Neural crest cell (in vitro differentiated cells): ENCODE results near the gene CLTCL1. TPM values are rescaled to one million over a fixed set of nuclear protein-coding genes. Genes with fewer than 3 reads are reported as not detected.
"Not testable (repeated sequence)": the region's sequence is repeated elsewhere in the genome, so short reads cannot be mapped to it uniquely, and the experiment has no call there.

ENCODE experiments used
- DNase-seq: peaks from one replicate; pipeline ENCODE4 v3.0.0; 2021; ENCODE audit warnings: low read depth, mixed read lengths, low spot score
- H3K27ac Mint-ChIP-seq: one replicate; pipeline ENCODE4 v1.8.0; 2021; ENCODE audit warnings: mild to moderate bottlenecking, mixed read lengths; ENCODE audit not compliant: unreplicated experiment
- H3K27me3 Mint-ChIP-seq: 2 replicates; pipeline ENCODE4 v1.8.0; 2021; ENCODE audit warnings: low read depth, mild to moderate bottlenecking, mixed read lengths
- H3K36me3 Mint-ChIP-seq: 2 replicates; pipeline ENCODE4 v1.8.0; 2021; ENCODE audit warnings: low read depth, mild to moderate bottlenecking, mixed read lengths
- H3K4me1 Mint-ChIP-seq: 2 replicates; pipeline ENCODE4 v1.8.0; 2021; ENCODE audit warnings: mixed read lengths
- H3K4me3 Mint-ChIP-seq: one replicate; pipeline ENCODE4 v1.8.0; 2021; ENCODE audit warnings: mild to moderate bottlenecking, mixed read lengths
- H3K9me3 Mint-ChIP-seq: 2 replicates; pipeline ENCODE4 v1.8.0; 2021; ENCODE audit warnings: mixed read lengths
- total RNA-seq: library from RNA; stranded (reverse); gene quantifications from 2 replicates; pipeline ENCODE4 v1.2.1, GENCODE V29; 2021
- TF ChIP-seq, protein P1 (sequence below): fragments of 200-600 bp; sonication (generic); conservative IDR thresholded peaks from 2 replicates; pipeline ENCODE4 v1.5.0; 2021; ENCODE audit warnings: antibody characterized with exemption, mild to moderate bottlenecking

The CLTCL1 gene
- total RNA-seq, 1 donor from 2014 or later: 7.2 TPM

DNA sequence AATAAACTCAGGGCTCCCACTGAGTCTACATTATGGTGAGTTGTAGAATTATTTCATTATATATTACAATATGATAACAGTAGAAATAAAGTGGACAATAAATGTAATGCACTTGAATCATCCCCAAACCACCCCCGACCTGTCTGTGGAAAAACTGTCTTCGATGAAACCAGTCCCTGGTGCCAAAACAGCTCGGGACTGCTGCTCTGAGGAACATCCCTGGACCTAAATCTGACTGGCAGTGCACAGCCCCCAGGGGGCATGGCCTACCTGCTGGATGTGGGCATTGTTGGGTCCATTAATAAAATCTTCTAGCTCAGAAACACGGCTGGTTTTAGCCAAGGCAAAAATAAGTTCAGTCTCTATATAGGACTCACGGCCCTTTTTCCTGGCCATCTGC, 83.6 kb downstream of the CLTCL1 start:
- Mint-ChIP-seq H3K27ac (no peak overlapping the region), H3K27me3 (no peaks in the 10 kb centered on the region), H3K4me3 (no peak overlapping the region), H3K9me3 (no peaks in the 10 kb centered on the region), H3K36me3 (peaks cover under 1% of the 10 kb centered on the region), H3K4me1 (no peaks in the 10 kb centered on the region)
- no peak for DNase-seq
- TF ChIP-seq, protein P1, sequence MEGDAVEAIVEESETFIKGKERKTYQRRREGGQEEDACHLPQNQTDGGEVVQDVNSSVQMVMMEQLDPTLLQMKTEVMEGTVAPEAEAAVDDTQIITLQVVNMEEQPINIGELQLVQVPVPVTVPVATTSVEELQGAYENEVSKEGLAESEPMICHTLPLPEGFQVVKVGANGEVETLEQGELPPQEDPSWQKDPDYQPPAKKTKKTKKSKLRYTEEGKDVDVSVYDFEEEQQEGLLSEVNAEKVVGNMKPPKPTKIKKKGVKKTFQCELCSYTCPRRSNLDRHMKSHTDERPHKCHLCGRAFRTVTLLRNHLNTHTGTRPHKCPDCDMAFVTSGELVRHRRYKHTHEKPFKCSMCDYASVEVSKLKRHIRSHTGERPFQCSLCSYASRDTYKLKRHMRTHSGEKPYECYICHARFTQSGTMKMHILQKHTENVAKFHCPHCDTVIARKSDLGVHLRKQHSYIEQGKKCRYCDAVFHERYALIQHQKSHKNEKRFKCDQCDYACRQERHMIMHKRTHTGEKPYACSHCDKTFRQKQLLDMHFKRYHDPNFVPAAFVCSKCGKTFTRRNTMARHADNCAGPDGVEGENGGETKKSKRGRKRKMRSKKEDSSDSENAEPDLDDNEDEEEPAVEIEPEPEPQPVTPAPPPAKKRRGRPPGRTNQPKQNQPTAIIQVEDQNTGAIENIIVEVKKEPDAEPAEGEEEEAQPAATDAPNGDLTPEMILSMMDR: no peak

DNA sequence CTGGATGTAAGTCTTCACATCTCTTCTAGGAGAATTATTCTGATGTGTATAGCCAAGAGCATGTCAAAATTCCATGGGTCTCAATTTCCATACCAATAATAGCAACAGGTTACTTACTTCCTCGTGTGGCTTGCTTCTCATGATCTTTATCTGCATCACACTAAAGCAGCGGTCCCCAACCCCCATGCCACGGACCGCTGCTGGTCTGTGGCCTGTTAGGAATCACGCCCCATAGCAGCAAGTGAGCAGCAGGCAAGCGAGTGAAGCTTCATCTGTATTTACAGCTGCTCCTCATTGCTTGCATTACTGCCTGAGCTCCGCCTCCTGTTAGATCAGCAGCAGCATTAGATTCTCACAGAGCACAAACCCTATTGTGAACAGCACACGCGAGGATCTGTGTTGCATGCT, 84.1 kb downstream of the CLTCL1 start:
- Mint-ChIP-seq H3K4me3 (no peak overlapping the region), H3K4me1 (no peaks in the 10 kb centered on the region), H3K36me3 (peaks cover 4% of the 10 kb centered on the region), H3K27me3 (no peaks in the 10 kb centered on the region), H3K27ac (no peak overlapping the region), H3K9me3 (peaks cover 3% of the 10 kb centered on the region)
- DNase-seq: no peak
- TF ChIP-seq, protein P1: no peak

DNA sequence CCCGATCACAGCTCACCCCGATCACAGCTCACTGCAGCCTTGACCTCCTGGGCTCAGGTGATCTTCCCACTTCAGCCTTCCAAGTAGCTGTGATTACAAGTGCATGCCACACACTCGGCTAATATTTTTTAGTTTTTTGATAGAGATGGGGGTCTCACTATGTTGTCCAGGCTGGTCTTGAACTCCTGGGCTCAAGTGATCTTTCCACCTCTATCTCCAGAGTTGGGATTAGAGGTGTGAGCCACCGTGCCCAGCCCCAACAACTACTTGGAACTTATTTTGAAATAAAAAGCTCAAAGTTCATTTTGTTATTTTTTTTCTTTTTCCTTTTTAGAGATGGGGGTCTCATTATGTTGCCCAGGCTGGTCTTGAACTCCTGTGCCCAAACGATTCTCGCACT, 85.2 kb downstream of the CLTCL1 start:
- TF ChIP-seq, protein P1: no peak
- Mint-ChIP-seq H3K36me3 (peaks cover 4% of the 10 kb centered on the region), H3K27me3 (no peaks in the 10 kb centered on the region), H3K27ac (no peak overlapping the region), H3K4me3 (no peak overlapping the region), H3K4me1 (no peaks in the 10 kb centered on the region), H3K9me3 (peaks cover 3% of the 10 kb centered on the region)
- no peak for DNase-seq

DNA sequence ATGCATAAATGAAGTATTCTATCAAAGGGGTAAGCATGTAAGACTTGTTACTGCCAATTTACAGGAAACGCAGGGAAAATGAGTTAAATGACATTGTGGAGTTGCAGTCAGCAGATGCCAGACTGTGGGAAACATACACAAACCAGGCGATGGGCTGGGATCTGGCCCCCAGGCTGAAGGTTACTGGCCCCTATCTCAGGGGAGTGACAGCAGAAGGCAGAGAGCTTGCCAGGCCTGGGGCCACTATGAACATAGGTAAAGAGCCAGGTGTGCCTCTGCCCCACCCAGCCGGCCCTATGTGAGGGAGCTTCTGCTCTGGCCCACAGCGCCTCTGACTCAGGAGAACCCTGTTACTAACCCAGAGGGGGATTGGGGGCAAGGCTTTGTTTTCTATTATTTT, 86.9 kb downstream of the CLTCL1 start:
- peaks cover 4% of the 10 kb centered on the region for H3K36me3 Mint-ChIP-seq
- H3K4me3 Mint-ChIP-seq: no peak overlapping the region
- no peak overlapping the region for H3K27ac Mint-ChIP-seq
- H3K4me1 Mint-ChIP-seq: no peaks in the 10 kb centered on the region
- DNase-seq: no peak
- H3K27me3 Mint-ChIP-seq: no peaks in the 10 kb centered on the region
- TF ChIP-seq, protein P1: no peak
- H3K9me3 Mint-ChIP-seq: peaks cover 3% of the 10 kb centered on the region

DNA sequence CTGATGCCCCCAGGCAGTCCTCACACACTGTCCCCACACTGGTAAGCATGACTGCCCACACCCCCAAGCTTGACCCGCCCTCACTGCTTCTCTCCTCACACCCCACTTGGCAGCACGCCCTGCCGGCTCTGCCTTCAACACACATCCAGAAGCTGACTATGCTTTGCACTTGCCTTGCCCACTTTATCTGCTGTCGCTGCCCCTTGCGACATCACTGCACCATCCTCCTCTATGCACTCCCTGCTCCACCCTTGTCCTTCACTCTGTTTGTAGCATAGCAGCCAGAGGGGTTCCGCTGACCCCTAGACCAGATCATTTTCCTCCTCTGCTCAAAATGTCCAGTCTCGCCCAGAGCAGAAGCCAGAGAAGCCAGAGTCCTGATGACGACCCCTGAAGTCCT, 87.7 kb downstream of the CLTCL1 start:
- Mint-ChIP-seq H3K27ac (peak overlapping the region; percentile 40), H3K4me3 (no peak overlapping the region)

DNA sequence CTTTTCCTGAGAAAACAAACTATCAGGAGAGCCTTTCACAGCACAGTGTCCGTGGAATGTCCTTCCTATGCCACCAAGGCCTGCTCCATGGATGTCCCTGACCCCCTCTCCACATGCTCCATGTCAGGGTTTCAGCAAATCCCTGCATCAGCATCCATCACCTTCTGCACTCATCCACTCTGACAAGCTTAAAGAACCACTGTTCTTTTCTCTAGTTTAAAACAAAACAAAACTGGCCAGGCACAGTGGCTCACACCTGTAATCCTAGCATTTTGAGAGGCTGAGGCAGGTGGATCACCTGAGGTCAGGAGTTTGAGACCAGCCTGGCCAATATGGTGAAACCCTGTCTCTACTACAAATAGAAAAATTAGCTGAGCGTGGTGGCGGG, 88.7 kb downstream of the CLTCL1 start:
- not testable (repeated sequence) for H3K27ac Mint-ChIP-seq, H3K27me3 Mint-ChIP-seq, H3K36me3 Mint-ChIP-seq, DNase-seq, H3K9me3 Mint-ChIP-seq, H3K4me3 Mint-ChIP-seq, H3K4me1 Mint-ChIP-seq

More for the DNA sequence above, 87.7 kb downstream of the CLTCL1 start:
- Mint-ChIP-seq H3K27me3 (no peaks in the 10 kb centered on the region), H3K4me1 (no peaks in the 10 kb centered on the region), H3K9me3 (peaks cover 3% of the 10 kb centered on the region), H3K36me3 (peaks cover 4% of the 10 kb centered on the region)
- DNase-seq: no peak
- TF ChIP-seq, protein P1: no peak
